Right lung (tissue), 5 donors: ENCODE measurements around the gene FAM171A1. TPM values are rescaled to one million over a fixed set of nuclear protein-coding genes. Genes with fewer than 3 reads are reported as not detected.
"Not testable (repeated sequence)": the region's sequence is repeated elsewhere in the genome, so short reads cannot be mapped to it uniquely, and the experiment has no call there.

Source experiments
- DNase-seq, 2 donors: peaks; one replicate each; pipeline ENCODE4 v3.0.0-alpha.2; 2013
- polyA plus RNA-seq, 5 donors: library from polyadenylated mRNA; unstranded; fragments of 120-200 nt; gene quantifications; one replicate each; pipeline versions ENCODE4 v1.2.1 to v1.2.3, GENCODE V29; 2013; ENCODE audit warnings: inconsistent platforms in 1 of 5, low replicate concordance in 1 of 5; ENCODE audit not compliant: insufficient read length in 5 of 5, insufficient read depth in 1 of 5

Gene FAM171A1
- polyA plus RNA-seq, 5 donors = 54.4 to 67.0 (median 66.4) TPM

DNA sequence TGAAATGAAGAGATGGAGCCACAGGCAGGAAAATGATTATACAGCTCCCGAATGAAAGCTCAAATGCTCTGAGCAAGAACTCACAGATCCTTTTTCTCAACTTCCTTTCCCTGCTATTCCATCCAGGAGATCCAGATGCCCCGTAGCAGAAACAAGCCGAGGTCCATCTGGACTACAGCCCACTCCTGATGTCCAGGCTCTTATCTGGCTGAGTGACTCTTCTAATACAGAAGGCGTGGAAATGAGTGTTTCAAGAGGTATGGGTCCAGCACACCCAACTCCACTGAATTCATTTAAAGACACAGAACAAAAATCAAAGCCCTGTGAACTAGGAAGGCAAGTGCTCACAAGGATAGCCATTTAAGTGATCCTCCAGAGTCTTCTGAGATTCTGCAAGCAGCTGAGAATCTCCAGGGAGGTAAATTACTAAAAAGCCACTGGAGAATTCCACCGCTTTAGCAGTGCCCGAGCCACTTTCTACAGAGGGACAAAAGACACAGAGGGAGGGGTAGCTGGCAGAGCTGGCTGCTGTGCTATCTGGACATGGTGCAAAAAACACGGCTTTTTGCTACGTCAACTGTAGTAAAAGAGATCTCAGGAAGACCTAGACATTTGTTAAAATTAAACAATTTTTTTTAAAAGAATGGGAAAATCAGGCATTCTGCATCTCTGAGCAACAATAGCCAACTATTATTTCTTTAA, 24.5 kb downstream of the FAM171A1 start:
- DNase-seq = no peak

- DNase-seq = no peak
These were observed 25.6 kb downstream of the FAM171A1 start for GRCh38 chr10:15345450-15345849.

DNA sequence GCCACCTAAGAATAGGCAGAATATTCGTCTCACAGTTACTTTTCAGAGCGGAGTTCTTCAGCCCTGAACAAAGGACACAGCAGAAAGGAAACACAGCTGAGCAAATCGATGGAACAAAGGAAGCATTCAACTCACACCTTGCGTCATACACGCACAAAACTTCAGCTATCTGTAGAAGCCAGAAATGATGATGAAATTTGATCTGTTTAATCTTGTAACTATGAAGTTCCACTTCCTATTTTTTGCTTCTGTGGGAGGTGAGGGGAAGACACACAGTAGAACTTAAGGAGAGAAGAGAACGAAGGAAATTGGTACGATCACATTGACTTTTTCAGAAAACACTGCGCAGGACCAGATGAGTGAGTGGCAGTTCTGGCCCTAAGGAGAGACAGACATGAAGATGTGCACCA, 26.2 kb downstream of the FAM171A1 start:
- no peak for DNase-seq

DNA sequence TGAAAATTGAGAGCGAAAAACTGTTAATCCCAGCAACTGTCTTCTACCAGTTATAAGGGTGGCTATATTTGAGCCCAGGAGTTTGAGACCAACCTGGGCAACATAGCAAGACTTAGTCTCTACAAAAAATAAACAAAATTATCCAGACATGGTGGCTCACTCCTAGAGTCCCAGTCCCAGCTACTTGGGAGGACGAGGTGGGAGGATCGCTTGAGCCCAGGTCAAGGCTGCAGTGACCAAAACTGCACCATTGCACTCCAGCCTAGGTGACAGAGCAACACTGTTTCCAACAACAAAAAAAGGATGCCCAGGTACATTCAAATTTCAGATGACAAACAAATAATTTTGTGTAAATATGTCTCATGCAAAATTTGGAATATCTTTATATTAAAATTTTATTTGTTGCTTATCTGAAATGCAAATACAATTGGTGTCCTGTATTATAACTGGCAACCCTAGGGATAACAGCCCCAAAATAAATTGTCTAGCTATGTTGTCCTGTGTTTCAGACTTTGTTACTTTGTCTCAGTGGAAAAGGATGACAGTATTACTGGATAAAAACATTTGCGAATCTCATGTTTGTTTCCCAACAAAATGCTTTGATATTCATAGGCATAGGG, 26.7 kb downstream of the FAM171A1 start:
- DNase-seq = no peak

- DNase-seq = no peak
These were observed 28.1 kb downstream of the FAM171A1 start for GRCh38 chr10:15342970-15343369.

GRCh38 chr10:15341502-15342128, 29.5 kb downstream of the FAM171A1 start:
- no peak for DNase-seq

DNA sequence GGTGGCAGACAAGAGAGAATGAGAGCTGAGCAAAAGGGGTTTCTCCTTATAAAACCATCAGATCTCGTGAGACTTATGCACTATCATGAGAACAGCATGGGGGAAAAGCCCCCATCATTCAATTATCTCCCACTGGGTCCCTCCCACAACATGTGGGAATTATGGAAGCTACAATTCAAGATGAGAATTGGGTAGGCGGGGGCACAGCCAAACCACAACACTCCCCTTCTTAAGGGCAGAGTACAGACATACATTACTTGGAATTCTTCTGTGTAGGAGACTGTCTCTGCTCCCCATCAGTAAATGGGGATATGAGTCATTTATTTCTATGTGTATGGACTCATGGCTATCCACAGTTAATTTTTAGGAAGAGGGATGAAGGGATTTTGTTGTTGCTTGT, 31.2 kb downstream of the FAM171A1 start:
- no peak for DNase-seq

DNA sequence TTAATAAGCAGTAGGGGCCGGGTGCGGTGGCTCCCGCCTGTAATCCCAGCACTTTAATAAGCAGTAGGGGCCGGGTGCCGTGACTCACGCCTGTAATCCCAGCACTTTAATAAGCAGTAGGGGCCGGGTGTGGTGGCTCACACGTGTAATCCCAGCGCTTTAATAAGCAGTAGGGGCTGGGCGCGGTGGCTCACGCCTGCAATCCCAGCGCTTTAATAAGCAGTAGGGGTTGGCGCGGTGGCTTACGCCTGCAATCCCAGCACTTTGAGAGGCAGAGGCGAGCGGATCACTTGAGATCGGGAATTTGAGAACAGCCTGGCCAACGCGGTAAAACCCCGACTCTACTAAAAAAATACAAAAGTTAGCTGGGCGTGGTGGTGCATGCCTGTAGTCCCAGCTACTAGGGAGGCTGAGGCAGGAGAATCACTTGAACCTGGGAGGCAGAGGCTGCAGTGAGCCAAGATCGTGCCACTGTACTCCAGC, 33.6 kb downstream of the FAM171A1 start:
- not testable (repeated sequence) for DNase-seq

GRCh38 chr10:15336211-15336610, 34.9 kb downstream of the FAM171A1 start:
- DNase-seq = no peak

- DNase-seq = no peak
These were observed 35.6 kb downstream of the FAM171A1 start for GRCh38 chr10:15335508-15335907.

DNA sequence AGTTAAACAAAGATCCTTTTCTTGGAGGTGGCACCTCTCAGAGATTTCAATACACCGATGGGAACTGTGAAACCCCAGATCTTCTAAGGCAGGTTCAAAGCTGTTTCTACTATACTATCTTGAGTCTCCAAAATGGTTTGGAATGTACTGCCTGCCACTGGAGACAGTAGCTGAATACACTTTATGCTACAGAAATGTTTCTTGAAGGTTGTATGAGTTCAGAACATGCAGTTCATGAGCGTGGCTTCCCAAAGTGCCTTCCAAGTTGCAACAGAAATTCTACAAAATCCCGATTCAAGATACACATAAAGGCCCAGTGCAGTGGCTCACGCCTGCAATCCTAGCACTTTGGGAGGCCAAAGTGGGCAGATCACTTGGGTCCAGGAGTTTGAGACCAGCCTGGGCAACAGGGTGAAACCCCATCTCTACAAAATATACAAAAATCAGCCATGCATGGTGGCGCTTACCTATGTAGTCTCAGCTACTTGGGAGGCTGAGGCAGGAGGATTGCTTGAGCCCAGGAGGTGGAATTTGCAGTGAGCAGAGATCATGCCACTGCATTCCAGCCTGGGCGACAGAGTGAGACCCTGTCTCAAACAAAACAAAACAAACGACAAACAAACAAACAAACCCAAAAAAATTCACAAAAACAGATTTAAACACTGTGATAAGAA, 36.3 kb downstream of the FAM171A1 start:
- no peak for DNase-seq

- DNase-seq = no peak
These were observed 37.0 kb downstream of the FAM171A1 start for GRCh38 chr10:15333909-15334649.

DNA sequence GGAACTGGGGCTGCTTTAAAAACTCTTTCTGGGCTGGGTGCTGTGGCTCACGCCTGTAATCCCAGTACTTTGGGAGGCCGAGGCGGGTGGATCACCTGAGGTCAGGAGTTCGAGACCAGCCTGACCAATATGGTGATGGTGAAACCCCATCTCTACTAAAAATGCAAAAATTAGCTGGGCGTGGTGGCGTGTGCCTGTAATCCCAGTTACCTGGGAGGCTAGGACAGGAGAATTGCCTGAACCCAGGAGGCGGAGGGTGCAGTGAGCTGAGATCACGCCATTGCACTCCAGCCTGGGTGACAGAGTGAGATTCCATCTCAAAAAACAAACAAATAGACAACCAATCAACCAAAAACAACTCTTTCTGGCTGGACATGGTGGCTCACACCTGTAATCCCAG, 37.9 kb downstream of the FAM171A1 start:
- not testable (repeated sequence) for DNase-seq

- no peak for DNase-seq
These were observed 39.6 kb downstream of the FAM171A1 start for GRCh38 chr10:15331461-15331860.

GRCh38 chr10:15329437-15329836, 41.7 kb downstream of the FAM171A1 start:
- no peak for DNase-seq

GRCh38 chr10:15325944-15326284, 45.2 kb downstream of the FAM171A1 start:
- DNase-seq = no peak

- DNase-seq = no peak
These were observed 45.7 kb downstream of the FAM171A1 start for GRCh38 chr10:15325243-15325943.

GRCh38 chr10:15324611-15325010, 46.5 kb downstream of the FAM171A1 start:
- no peak for DNase-seq

DNA sequence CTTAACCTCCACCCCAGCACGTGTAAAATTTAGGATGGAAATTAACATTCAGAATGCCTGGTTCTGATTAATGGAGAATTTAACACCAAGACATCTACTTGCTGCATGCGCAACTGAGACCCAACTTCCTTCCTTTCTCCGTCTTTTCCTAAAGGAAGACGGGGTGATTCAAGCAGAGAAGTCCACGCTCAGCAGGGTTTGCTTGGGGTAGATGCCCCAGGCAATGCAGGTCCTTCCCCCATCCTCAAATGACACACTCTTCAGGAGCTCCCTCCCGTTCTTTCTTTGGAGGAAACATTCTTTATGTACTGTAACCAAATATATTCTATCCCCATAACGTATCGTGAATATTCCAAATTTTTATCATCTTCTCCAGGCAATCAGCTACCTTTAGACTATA, 47.0 kb downstream of the FAM171A1 start:
- DNase-seq = no peak

GRCh38 chr10:15322356-15322755, 48.7 kb downstream of the FAM171A1 start:
- DNase-seq = no peak
